GM19193 (cell line): Measurements from ENCODE around the gene DIPK1C.

Experiments
- POLR2A ChIP-seq: IDR thresholded peaks from 4 replicates; pipeline ENCODE4 v1.6.1; 2011; ENCODE audit not compliant: insufficient read depth, insufficient read length; ENCODE audit errors: extremely low read depth

The DIPK1C gene

DNA sequence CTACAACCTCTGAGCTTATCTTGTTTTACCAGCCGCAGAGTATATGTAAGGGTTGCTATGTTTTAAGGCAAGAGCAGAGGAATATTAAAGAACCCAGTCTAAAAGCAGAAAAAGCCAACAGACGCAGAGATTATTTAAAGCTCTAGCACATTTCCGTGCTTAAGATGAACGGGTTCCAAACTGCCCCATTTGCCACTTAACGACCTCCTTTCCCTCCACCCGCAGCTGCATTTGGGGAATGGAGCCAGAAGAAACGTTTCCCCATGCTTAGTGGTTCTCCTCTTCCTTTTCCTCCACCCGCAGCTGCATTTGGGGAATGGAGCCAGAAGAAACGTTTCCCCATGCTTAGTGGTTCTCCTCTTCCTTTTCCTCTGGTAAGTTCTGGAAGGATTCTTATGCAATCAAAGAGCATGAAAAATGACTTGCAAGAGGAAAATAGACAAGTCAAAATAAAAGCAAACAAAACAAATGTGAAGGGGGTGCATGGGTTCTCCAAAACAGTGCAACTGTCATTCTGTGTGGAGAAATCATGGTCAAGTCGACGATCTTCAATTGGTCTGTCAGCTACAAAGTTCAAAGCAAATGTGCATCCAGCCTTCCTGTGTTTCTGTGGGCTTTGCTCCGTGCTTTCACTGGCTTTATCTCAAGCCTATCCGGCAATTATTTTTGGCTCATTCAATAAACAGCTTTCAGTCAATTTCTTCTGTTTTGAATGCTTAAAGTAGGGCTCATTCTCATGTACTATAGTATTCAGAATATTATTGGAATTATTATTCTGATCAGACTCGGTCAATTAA is 57.8 kb downstream of the DIPK1C start:
- TF ChIP-seq POLR2A = no peak

DNA sequence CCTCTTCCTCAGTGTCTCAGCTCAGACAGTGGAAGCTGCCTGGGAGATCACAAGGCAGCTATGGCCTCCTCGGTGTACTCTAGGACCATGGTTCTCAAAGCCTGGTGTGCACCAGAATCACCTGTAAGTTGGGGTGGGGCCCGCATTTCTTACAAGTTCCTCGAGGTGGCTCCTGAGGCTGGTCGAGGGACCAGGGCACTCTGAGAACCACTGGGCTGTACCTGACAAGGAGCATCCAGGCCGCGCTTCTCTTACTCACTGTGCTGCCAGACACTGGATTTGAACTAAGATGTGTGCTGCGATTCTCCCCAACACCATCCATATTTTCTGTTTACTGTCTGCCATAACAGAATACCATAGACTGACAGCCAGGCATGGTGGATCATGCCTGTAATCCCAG is 59.5 kb downstream of the DIPK1C start:
- no peak for TF ChIP-seq POLR2A

DNA sequence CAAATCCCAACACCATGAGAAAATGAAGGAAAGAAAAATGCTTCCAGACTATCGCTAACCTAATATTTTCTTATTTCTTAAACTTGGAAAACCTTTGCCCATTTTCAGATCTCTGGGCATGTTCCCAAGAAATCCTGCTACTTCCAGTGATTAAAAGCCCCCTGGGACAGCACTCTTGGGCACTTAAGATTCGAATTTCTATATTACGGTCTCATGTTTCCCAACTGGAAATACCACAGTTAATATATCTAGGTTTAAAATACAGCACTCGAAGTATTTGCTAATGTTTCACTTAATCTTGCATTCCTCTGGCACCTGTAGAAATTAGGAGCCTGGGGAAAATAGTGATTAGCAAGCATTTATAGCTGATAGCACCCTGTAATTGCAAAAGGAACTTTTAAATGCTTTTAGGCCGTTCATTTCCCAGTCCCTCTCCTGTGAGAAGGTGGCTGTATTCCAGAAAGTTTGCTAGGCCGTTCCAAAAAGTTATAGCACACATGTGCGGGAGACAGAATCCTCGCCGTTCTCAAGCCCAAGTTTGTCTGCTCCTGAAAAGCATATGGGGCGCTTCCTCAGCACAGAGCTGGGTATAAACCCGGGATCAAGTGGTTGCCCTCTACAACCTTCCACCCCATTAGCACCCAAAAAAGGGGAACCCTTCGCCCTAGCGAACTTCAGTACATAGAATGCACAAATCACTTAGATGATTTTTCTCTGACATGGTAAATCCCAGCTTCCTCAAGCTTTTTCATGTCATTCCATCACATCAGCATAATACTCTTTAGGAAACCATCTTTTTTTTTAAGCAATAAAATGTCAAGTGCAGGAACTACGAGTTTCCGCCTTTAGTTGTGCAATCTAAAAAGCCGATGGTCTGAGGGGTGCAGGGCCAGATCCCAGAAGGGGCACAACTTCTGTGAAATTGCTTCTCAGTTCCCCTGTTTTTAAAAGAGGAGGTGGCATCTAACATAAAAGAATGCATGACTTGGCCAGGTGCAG is 60.6 kb downstream of the DIPK1C start:
- TF ChIP-seq POLR2A = no peak

DNA sequence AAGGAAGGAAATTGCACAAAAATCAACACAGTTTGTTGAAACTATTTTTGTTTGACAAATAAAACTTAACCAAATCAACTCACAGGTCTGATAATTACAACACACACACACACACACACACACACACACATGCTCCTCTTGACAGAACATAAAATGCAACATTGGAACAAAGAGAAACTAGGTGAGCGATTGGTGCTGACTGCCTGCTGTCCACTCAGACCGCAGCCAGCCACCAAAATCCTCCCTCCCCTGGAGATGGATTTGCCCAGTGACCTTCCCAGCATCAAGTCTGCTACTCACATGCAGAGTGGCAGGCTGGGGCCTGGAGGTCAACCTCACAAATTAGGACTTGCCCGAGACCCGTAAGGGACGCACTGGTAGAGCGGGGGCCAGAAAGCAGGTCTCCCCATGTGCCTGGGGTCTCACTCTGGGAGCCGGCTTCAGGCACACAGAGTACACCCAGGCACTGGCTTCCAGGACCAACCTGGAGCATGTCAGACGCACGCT is 61.4 kb downstream of the DIPK1C start:
- no peak for TF ChIP-seq POLR2A

DNA sequence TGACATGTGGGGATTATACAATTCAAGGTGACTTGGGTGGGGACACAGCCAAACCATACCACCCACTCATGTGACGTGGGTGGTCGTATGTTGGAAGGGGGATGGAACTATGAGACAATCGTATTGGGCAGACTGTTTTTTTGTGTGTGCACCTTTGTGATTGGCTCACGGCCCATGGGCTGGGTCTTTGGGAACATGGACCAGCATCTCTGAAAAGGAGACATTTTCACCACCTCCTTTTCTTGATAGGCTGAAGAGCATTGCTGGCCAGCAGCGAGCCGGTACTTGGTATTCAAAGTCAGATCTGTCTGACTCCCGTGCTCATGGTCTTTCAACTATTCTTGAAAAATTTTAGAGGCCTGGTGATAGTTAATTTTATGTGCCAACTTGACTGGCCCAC is 62.1 kb downstream of the DIPK1C start:
- no peak for TF ChIP-seq POLR2A

DNA sequence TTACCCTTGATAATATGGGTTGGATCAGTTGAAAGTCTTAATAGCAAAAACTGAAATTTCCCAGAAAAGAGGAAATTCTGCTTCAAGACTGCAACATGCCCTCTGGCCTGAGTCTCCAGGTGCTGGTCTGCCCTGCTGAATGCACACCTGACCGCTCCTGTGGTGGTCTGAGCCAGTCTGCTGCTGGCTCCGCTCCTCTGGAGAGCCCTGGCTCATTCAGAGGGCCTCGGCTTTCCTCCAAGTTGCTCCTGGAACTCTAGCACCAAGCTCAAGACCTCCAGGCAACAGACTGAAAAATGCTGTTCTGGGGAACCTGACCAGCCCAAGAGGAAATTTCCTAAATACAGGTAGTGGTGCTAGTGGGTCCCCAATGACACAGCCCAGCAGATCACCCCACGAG is 64.8 kb downstream of the DIPK1C start:
- TF ChIP-seq POLR2A = no peak

DNA sequence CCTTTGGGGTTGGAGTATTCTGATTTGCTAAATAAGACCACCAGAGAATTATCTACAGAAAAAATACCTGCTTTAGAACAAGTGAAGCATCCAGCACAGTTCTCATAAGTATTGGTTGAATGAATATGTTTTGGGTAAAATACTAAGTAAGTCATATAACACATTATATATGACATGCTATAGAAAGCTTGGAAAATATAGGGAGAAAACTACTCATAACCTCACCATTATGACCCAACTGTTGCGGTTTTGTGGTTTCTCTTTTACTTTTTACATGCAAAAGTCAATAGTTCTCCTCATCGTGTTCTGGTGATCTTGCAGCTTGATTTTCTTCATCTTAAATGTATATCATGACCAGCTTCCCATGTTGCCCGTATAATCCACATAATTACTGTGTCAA is 66.2 kb downstream of the DIPK1C start:
- TF ChIP-seq POLR2A = no peak

DNA sequence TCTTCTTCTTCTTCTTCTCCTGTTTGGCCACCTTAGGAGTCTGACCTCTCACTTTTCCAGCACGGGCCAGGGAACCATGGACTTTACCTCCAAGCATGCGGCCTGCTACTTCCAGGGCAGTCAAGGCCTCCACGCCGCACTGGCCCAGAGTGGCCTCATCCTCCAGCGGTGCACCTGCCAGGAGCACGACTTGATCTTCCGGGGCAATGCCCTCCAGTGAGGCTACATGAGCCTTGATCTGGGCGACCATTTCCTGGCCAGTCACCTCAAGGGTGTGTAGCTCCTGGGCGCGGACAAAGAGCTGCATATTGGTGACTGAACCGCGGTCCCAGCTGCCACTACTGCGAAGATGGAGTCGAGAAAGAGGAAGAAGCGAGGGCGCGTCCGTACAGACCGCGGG is 67.1 kb downstream of the DIPK1C start:
- no peak for TF ChIP-seq POLR2A

DNA sequence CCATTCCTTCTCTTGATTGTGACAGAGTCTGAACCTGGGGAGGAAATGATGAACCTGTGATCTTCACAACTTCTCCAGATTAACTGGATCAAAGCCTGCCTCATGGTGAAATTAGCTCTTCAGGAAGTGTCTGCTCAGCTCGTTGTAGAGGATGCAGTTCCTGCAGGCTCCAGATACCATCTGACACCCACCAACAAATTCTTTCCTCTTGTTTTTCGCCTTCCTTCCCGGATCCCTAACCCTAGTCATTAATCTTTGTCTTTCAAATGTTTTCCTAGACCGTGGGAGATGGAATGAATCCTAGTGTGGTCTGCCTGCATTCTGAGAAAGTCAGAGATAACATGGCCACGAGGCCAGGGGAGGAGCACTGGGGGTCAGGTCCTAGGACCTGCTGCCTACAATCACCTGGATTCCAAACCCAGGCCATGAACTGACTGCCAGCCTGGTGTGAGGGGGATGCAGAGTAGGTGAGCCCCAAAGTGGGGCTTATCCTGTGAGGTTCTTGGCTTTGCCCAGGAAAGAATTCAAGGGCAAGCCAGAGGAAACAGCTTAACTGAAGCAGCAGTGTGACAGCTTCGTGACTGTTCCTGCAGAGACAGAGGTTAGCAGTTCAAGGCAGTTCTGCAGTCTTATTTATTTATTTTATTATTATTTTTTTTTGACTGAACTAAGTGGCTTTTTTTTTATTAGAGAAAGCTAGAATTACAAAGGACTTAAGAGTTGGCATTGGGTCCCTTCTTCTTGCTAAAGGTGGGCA is 67.8 kb downstream of the DIPK1C start:
- no peak for TF ChIP-seq POLR2A

DNA sequence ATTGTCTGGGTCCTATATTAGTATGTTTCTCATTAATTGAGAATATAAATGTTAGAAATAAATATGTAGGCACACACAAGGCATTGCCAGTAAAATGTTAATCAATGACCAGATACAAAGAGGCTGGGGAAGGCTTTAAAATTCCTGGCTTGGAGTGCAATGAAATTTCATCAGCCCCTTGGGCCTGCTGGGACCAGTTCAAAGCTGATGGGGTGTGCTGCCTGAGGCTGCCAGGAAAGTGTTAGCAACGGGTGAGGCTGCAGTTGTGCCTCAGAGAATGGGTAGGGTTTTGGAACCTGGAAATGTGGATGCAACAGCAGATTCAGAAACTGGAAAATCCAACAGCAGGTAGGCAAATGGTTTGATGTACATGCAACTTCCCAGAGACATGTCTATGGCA is 68.9 kb downstream of the DIPK1C start:
- TF ChIP-seq POLR2A = no peak

DNA sequence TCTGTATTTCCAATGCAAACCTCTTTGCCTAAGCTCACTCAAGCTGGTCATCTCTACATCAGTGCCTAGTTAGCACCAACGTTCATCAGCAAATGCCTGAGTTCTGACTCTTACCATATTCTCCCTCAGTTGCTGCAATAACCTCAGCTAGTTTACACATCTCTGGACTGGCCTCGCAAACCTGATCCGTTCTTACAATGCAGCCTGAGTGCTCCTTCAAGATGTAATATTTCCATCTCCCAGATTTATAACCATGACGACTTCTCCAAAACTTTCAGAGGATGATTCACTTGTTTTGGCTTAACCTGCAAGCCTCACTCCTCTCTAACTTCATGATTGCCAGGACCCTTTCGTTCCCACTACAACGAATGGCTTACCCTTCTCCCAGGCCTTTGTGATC is 69.7 kb downstream of the DIPK1C start:
- no peak for TF ChIP-seq POLR2A
